ENCODE data around the gene OPN4.

- TF ChIP-seq EZH2phosphoT487 (IDR thresholded peaks at IDR 0.05; ENCODE audit: insufficient read depth, low read depth), result no peak
- TF ChIP-seq EZH2 (IDR thresholded peaks at IDR 0.05; ENCODE audit: insufficient read depth, poor library complexity, severe bottlenecking), result no peak
Observed at GRCh38 chr10:86668297-86669165, 14.2 kb downstream of the OPN4 start, which contains the start of gene LDB3.
